Activated T-helper 2 cell treated with anti-CD3 and anti-CD28 coated beads, Interferon-gamma antibody, Interleukin-2, Interleukin-4, amounts not matched to agents 10 μg/mL and 5 μg/mL and 100 μg/mL, durations not matched to agents 14 hours and 24 hours and 36 hours (primary cell): ENCODE measurements around the gene CDKAL1. TPM values are rescaled to one million over a fixed set of nuclear protein-coding genes. Genes with fewer than 3 reads are reported as not detected.

ENCODE experiments used
- DNase-seq: peaks from one replicate; pipeline ENCODE4 v3.0.0; 2021; ENCODE audit warnings: low spot score
- H3K27ac Mint-ChIP-seq: one replicate; pipeline ENCODE4 v1.8.0; 2021; ENCODE audit warnings: mixed read lengths
- H3K27me3 Mint-ChIP-seq: one replicate; pipeline ENCODE4 v1.8.0; 2021; ENCODE audit warnings: low read depth, mixed read lengths
- H3K36me3 Mint-ChIP-seq: one replicate; pipeline ENCODE4 v1.8.0; 2021; ENCODE audit warnings: low read depth, mixed read lengths
- H3K4me1 Mint-ChIP-seq: one replicate; pipeline ENCODE4 v1.8.0; 2021; ENCODE audit warnings: low read depth, mixed read lengths
- H3K4me3 Mint-ChIP-seq: one replicate; pipeline ENCODE4 v1.8.0; 2021; ENCODE audit warnings: low read depth, mild to moderate bottlenecking, moderate library complexity, mixed read lengths
- H3K9me3 Mint-ChIP-seq: one replicate; pipeline ENCODE4 v1.8.0; 2021; ENCODE audit warnings: mixed read lengths
- intact Hi-C: fragments of 100-400 bp; cut with micrococcal nuclease; formaldehyde crosslinking; loops from one replicate; pipeline ENCODE4 v1.15.1; 2023
- total RNA-seq: library from RNA; stranded (reverse); gene quantifications from 2 replicates; pipeline ENCODE4 v1.2.3, GENCODE V29; 2022

CDKAL1 gene
- total RNA-seq, 1 donor from 2014 or later = 31.2 TPM

- intact Hi-C loops = no loop called here
- H3K27ac Mint-ChIP-seq = no peak overlapping the region
These were observed 530.6 kb downstream of the CDKAL1 start for GRCh38 chr6:21064756-21065340.

DNA sequence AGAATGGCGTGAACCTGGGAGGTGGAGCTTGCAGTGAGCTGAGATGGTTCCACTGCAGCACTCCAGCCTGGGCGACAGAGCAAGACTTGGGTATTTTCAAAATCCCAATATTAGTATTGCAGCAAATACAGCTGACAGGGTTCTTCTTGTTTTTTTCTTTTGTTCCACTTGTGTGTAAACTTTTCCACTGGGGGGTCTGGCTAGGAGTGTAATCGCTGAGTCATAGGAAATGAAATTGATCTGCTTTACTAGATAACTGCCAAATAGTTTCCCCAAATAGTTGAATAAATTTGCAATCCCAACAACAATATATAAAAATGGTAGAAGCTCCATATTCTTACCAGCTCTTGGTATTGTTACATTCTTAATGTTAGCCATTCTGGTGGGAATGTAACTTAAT lies 533.3 kb downstream of the CDKAL1 start:
- no peak for DNase-seq
- Mint-ChIP-seq H3K36me3 (peaks cover 43% of the 10 kb centered on the region), H3K27me3 (no peaks in the 10 kb centered on the region), H3K4me1 (peaks cover 15% of the 10 kb centered on the region), H3K27ac (no peak overlapping the region), H3K9me3 (peaks cover 23% of the 10 kb centered on the region), H3K4me3 (no peak overlapping the region)
- intact Hi-C loops = no loop called here

More at GRCh38 chr6:21064756-21065340, 530.6 kb downstream of the CDKAL1 start:
- no peak for DNase-seq
- peaks cover 15% of the 10 kb centered on the region for H3K4me1 Mint-ChIP-seq
- no peak overlapping the region for H3K4me3 Mint-ChIP-seq
- H3K9me3 Mint-ChIP-seq = peaks cover 8% of the 10 kb centered on the region
- peaks cover 25% of the 10 kb centered on the region for H3K36me3 Mint-ChIP-seq
- no peaks in the 10 kb centered on the region for H3K27me3 Mint-ChIP-seq

DNA sequence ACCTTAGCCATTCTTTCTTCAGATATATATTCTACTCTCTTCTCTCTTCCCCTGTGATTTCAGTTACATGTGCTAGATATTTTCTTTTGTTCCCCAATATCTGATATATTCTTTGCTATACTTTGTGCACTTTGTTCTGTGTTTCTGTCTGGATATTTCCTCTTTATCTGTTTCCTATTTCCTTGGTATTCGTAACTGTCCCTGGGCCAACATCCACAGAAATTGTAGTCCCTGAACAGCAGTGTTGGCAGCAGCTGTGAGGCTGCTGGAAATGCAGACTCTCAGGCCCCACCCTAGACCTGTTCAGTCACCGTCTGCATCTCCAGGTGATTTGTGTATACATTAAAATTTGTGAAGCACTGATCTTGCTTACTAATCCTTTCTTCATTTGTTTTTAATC lies 536.4 kb downstream of the CDKAL1 start:
- Mint-ChIP-seq H3K9me3 (peaks cover 39% of the 10 kb centered on the region), H3K27me3 (no peaks in the 10 kb centered on the region), H3K36me3 (peaks cover 53% of the 10 kb centered on the region), H3K4me1 (peaks cover 15% of the 10 kb centered on the region), H3K27ac (no peak overlapping the region), H3K4me3 (no peak overlapping the region)
- DNase-seq = no peak
- intact Hi-C loops = no loop called here

GRCh38 chr6:21071780-21072468 lies 537.7 kb downstream of the CDKAL1 start:
- peaks cover 13% of the 10 kb centered on the region for H3K4me1 Mint-ChIP-seq
- H3K27me3 Mint-ChIP-seq = no peaks in the 10 kb centered on the region
- peaks cover 44% of the 10 kb centered on the region for H3K9me3 Mint-ChIP-seq
- H3K36me3 Mint-ChIP-seq = peaks cover 50% of the 10 kb centered on the region
- no peak for DNase-seq
- H3K27ac Mint-ChIP-seq = no peak overlapping the region
- no peak overlapping the region for H3K4me3 Mint-ChIP-seq
- intact Hi-C loops = no loop called here

DNA sequence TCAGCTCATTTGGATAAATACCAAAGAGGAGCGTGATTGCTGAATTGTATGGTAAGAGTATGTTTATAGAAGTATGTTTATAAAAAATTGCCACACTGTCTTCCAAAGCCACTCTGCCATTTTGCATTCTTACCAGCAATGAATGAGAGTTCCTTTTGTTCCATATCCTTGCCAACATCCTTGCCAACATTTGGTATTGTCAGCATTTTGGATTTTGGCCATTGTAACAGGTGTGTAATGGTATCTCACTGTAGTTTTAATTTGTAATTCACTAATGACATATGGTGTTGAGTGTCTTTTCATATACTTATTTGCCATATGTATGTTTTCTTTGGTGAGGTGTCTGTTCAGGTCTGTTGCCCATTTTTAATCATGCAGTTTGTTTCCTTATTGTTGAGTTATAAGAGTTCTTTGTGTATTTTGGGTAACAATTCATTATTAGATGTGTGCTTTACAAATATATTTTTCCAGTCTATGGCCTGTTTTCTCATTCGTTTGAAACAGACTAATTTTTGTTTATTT lies 539.1 kb downstream of the CDKAL1 start:
- H3K4me1 Mint-ChIP-seq = peaks cover under 1% of the 10 kb centered on the region
- H3K27ac Mint-ChIP-seq = no peak overlapping the region
- no peak overlapping the region for H3K4me3 Mint-ChIP-seq
- no peak for DNase-seq
- H3K36me3 Mint-ChIP-seq = peaks cover 40% of the 10 kb centered on the region
- peaks cover 50% of the 10 kb centered on the region for H3K9me3 Mint-ChIP-seq
- H3K27me3 Mint-ChIP-seq = no peaks in the 10 kb centered on the region
- intact Hi-C loops = no loop called here

- no peak for DNase-seq
- Mint-ChIP-seq H3K36me3 (peaks cover 44% of the 10 kb centered on the region), H3K4me3 (no peak overlapping the region), H3K9me3 (peaks cover 55% of the 10 kb centered on the region), H3K4me1 (no peaks in the 10 kb centered on the region), H3K27me3 (no peaks in the 10 kb centered on the region), H3K27ac (no peak overlapping the region)
- intact Hi-C loops = no loop called here
These were observed 540.2 kb downstream of the CDKAL1 start for GRCh38 chr6:21074484-21074883.

- Mint-ChIP-seq H3K4me1 (no peaks in the 10 kb centered on the region), H3K27me3 (no peaks in the 10 kb centered on the region), H3K36me3 (peaks cover 39% of the 10 kb centered on the region), H3K9me3 (peaks cover 48% of the 10 kb centered on the region), H3K4me3 (no peak overlapping the region), H3K27ac (no peak overlapping the region)
- no peak for DNase-seq
- intact Hi-C loops = no loop called here
These were observed 541.7 kb downstream of the CDKAL1 start for GRCh38 chr6:21075986-21076385.

- DNase-seq = no peak
- intact Hi-C loops = no loop called here
- no peaks in the 10 kb centered on the region for H3K4me1 Mint-ChIP-seq
- no peak overlapping the region for H3K4me3 Mint-ChIP-seq
- H3K9me3 Mint-ChIP-seq = peaks cover 29% of the 10 kb centered on the region
- H3K36me3 Mint-ChIP-seq = peaks cover 22% of the 10 kb centered on the region
- no peaks in the 10 kb centered on the region for H3K27me3 Mint-ChIP-seq
- H3K27ac Mint-ChIP-seq = no peak overlapping the region
These were observed 544.2 kb downstream of the CDKAL1 start for GRCh38 chr6:21078497-21078896.

GRCh38 chr6:21079468-21080048 lies 545.3 kb downstream of the CDKAL1 start:
- intact Hi-C loops = no loop called here
- Mint-ChIP-seq H3K9me3 (peaks cover 23% of the 10 kb centered on the region), H3K4me3 (no peak overlapping the region)

GRCh38 chr6:21080221-21080620 lies 546.0 kb downstream of the CDKAL1 start:
- no peaks in the 10 kb centered on the region for H3K4me1 Mint-ChIP-seq
- H3K9me3 Mint-ChIP-seq = peaks cover 23% of the 10 kb centered on the region
- H3K27ac Mint-ChIP-seq = no peak overlapping the region
- no peaks in the 10 kb centered on the region for H3K27me3 Mint-ChIP-seq
- DNase-seq = no peak
- H3K36me3 Mint-ChIP-seq = peaks cover 22% of the 10 kb centered on the region
- H3K4me3 Mint-ChIP-seq = no peak overlapping the region
- intact Hi-C loops = no loop called here

More at GRCh38 chr6:21079468-21080048, 545.3 kb downstream of the CDKAL1 start:
- Mint-ChIP-seq H3K27ac (no peak overlapping the region), H3K4me1 (no peaks in the 10 kb centered on the region), H3K27me3 (no peaks in the 10 kb centered on the region), H3K36me3 (peaks cover 17% of the 10 kb centered on the region)
- DNase-seq = no peak

GRCh38 chr6:21082091-21082490 lies 547.8 kb downstream of the CDKAL1 start:
- DNase-seq = no peak
- H3K9me3 Mint-ChIP-seq = peaks cover 17% of the 10 kb centered on the region
- intact Hi-C loops = no loop called here

GRCh38 chr6:21083708-21084107 lies 549.5 kb downstream of the CDKAL1 start:
- Mint-ChIP-seq H3K27me3 (no peaks in the 10 kb centered on the region), H3K27ac (no peak overlapping the region), H3K36me3 (peaks cover 16% of the 10 kb centered on the region), H3K4me3 (no peak overlapping the region), H3K4me1 (no peaks in the 10 kb centered on the region), H3K9me3 (peaks cover 6% of the 10 kb centered on the region)
- DNase-seq = no peak
- intact Hi-C loops = no loop called here

More at GRCh38 chr6:21082091-21082490, 547.8 kb downstream of the CDKAL1 start:
- no peaks in the 10 kb centered on the region for H3K4me1 Mint-ChIP-seq
- H3K36me3 Mint-ChIP-seq = peaks cover 21% of the 10 kb centered on the region
- H3K27ac Mint-ChIP-seq = no peak overlapping the region
- H3K4me3 Mint-ChIP-seq = no peak overlapping the region
- H3K27me3 Mint-ChIP-seq = no peaks in the 10 kb centered on the region

DNA sequence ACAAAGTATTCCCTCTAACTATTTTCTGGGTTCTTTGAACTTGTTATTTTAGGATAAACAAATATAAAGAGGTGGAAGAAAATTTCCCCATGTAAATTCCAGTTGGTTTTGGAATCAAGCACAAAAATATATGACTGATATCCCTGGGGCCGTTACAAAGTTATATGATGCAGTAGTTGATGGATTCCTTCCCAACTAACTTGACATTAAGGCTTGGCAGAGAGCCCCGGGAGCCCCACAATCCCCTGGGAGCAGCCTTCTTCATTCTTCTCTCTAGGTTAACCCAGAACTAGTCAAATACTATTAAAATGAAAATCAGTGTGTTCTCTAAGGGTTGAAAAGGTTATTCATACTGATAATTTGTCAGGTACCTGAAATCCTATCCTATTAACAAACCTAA lies 550.4 kb downstream of the CDKAL1 start:
- peaks cover 14% of the 10 kb centered on the region for H3K36me3 Mint-ChIP-seq
- no peak overlapping the region for H3K4me3 Mint-ChIP-seq
- H3K27ac Mint-ChIP-seq = no peak overlapping the region
- peaks cover 1% of the 10 kb centered on the region for H3K9me3 Mint-ChIP-seq
- no peaks in the 10 kb centered on the region for H3K27me3 Mint-ChIP-seq
- no peak for DNase-seq
- H3K4me1 Mint-ChIP-seq = no peaks in the 10 kb centered on the region
- intact Hi-C loops = no loop called here
